Glutamatergic neuron (in vitro differentiated cells): Measurements from ENCODE around the gene CEACAM21. TPM values are rescaled to one million over a fixed set of nuclear protein-coding genes. Genes with fewer than 3 reads are reported as not detected.

Source experiments
- DNase-seq: peaks from one replicate; pipeline ENCODE4 v3.0.0; 2022
- H3K27ac Mint-ChIP-seq: one replicate; pipeline ENCODE4 v1.8.0; 2020; ENCODE audit warnings: mild to moderate bottlenecking, mixed read lengths, inconsistent platforms; ENCODE audit not compliant: unreplicated experiment
- H3K27me3 Mint-ChIP-seq: one replicate; pipeline ENCODE4 v1.8.0; 2020; ENCODE audit warnings: mild to moderate bottlenecking, moderate library complexity, mixed read lengths, inconsistent platforms; ENCODE audit not compliant: unreplicated experiment
- H3K36me3 Mint-ChIP-seq: one replicate; pipeline ENCODE4 v1.8.0; 2020; ENCODE audit warnings: mild to moderate bottlenecking, mixed read lengths, inconsistent platforms; ENCODE audit not compliant: unreplicated experiment
- H3K4me1 Mint-ChIP-seq: one replicate; pipeline ENCODE4 v1.8.0; 2020; ENCODE audit warnings: mild to moderate bottlenecking, low read depth, mixed read lengths, inconsistent platforms; ENCODE audit not compliant: unreplicated experiment
- H3K4me3 Mint-ChIP-seq: one replicate; pipeline ENCODE4 v1.8.0; 2020; ENCODE audit warnings: mild to moderate bottlenecking, mixed read lengths, inconsistent platforms; ENCODE audit not compliant: unreplicated experiment
- H3K9me3 Mint-ChIP-seq: one replicate; pipeline ENCODE4 v1.8.0; 2020; ENCODE audit warnings: mild to moderate bottlenecking, moderate library complexity, mixed read lengths, inconsistent platforms; ENCODE audit not compliant: unreplicated experiment
- CTCF ChIP-seq: fragments of 200-600 bp; sonication (generic); IDR thresholded peaks from one replicate; pipeline ENCODE4 v1.5.0; 2021; ENCODE audit not compliant: partially characterized antibody, unreplicated experiment
- total RNA-seq: library from RNA; stranded (reverse); fragmentation: NEBNext Ultra II Directional; extraction: Animal tissue kit (Norgen Biotek cat#: 25700); gene quantifications from one replicate; pipeline ENCODE4 v1.2.1, GENCODE V29; 2021; ENCODE audit not compliant: unreplicated experiment

CEACAM21 gene
- total RNA-seq, 1 donor from 2014 or later: not detected

GRCh38 chr19:41584260-41584810 lies 8.4 kb downstream of the CEACAM21 start:
- Mint-ChIP-seq H3K27me3 (peaks cover 3% of the 10 kb centered on the region), H3K27ac (no peak overlapping the region), H3K9me3 (peaks cover 13% of the 10 kb centered on the region), H3K4me3 (no peak overlapping the region), H3K4me1 (no peaks in the 10 kb centered on the region), H3K36me3 (peaks cover 23% of the 10 kb centered on the region)
- no peak for TF ChIP-seq CTCF
- DNase-seq: no peak

GRCh38 chr19:41584931-41585330 lies 9.0 kb downstream of the CEACAM21 start:
- no peak for DNase-seq
- H3K36me3 Mint-ChIP-seq: peaks cover 23% of the 10 kb centered on the region
- no peak overlapping the region for H3K27ac Mint-ChIP-seq
- no peak overlapping the region for H3K4me3 Mint-ChIP-seq
- TF ChIP-seq CTCF: no peak
- H3K27me3 Mint-ChIP-seq: peaks cover 6% of the 10 kb centered on the region
- peaks cover 13% of the 10 kb centered on the region for H3K9me3 Mint-ChIP-seq
- H3K4me1 Mint-ChIP-seq: no peaks in the 10 kb centered on the region

- H3K4me1 Mint-ChIP-seq: no peaks in the 10 kb centered on the region
- peaks cover 13% of the 10 kb centered on the region for H3K36me3 Mint-ChIP-seq
- peaks cover 13% of the 10 kb centered on the region for H3K9me3 Mint-ChIP-seq
- DNase-seq: no peak
- no peak overlapping the region for H3K4me3 Mint-ChIP-seq
- H3K27ac Mint-ChIP-seq: no peak overlapping the region
- no peak for TF ChIP-seq CTCF
- peaks cover 7% of the 10 kb centered on the region for H3K27me3 Mint-ChIP-seq
Observed at GRCh38 chr19:41586064-41586463, 10.1 kb downstream of the CEACAM21 start.

- Mint-ChIP-seq H3K36me3 (peaks cover 6% of the 10 kb centered on the region), H3K9me3 (peaks cover 9% of the 10 kb centered on the region), H3K27ac (no peak overlapping the region), H3K27me3 (peaks cover 11% of the 10 kb centered on the region), H3K4me3 (no peak overlapping the region), H3K4me1 (no peaks in the 10 kb centered on the region)
- no peak for DNase-seq
- TF ChIP-seq CTCF: no peak
Observed at GRCh38 chr19:41587101-41587837, 11.3 kb downstream of the CEACAM21 start.

GRCh38 chr19:41587838-41588210 lies 11.9 kb downstream of the CEACAM21 start:
- H3K4me3 Mint-ChIP-seq: no peak overlapping the region
- no peak for TF ChIP-seq CTCF
- peaks cover 6% of the 10 kb centered on the region for H3K36me3 Mint-ChIP-seq
- H3K27ac Mint-ChIP-seq: no peak overlapping the region
- H3K9me3 Mint-ChIP-seq: peaks cover 8% of the 10 kb centered on the region
- no peak for DNase-seq
- no peaks in the 10 kb centered on the region for H3K4me1 Mint-ChIP-seq
- H3K27me3 Mint-ChIP-seq: peaks cover 12% of the 10 kb centered on the region
